GM21528 (cell line): Measurements from ENCODE around the gene MGME1.
A peak's percentile ranks its signal among the peaks of the same experiment; 100 is the strongest.

Experiments
- ATAC-seq: cut with Tn5 transposase; IDR thresholded peaks from one replicate; pipeline ENCODE4 v1.9.1; 2021; ENCODE audit warnings: mild to moderate bottlenecking, moderate library complexity; ENCODE audit not compliant: unreplicated experiment, low FRiP score

The MGME1 gene

DNA sequence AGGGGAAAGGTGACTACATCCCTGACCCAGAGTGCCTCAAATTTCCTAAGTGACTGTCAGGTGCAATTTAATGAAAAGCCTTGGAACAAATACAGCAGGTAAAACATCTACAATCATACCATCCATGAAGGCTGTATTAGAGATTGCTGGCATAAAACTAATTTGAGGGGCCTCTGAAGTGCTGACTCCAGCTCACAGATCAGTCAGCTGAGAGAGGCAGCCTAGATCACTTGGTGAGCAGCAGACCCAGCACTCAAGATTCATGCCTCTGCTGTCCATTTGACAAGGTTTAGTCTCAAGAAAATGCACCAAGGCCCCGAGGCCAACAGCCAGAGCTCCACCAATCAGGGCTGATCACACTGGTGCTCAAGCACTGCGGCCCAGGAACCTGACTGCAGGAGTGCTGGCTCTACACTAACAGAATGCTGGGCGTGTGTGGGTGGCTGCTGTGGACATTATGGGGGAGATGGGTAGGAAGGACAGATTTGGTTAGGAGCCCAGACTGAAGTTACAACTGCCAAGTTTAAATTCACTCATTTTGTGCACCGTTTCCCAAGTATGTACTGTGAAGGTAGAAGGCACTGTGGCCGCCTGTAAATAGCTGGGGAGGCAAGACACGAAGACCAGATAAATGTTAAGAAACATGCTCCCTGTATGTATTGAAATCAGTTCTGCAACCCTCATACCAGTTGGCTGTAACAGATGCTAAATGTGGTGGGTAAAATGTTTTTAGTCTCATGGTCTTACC, 28.4 kb upstream of the MGME1 start:
- ATAC-seq = no peak

GRCh38 chr20:17941087-17941825, 27.6 kb upstream of the MGME1 start:
- ATAC-seq = no peak

DNA sequence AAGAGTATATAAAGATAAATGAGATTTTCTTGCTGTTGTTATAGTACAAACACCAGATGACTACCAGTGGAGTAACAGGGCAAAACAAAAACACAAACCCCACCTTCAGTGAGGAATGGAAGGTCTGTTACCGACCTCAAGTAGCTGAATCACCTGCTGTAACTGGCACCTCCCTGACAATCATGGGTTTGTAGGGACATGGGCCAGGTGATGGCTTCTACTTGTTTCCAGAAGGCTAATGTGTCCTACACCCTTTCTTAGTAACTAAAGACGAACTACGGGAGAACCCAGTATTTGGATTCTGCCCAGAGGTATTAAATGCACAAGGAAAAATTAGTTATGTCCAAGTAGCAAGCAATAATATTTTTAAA, 27.0 kb upstream of the MGME1 start:
- ATAC-seq = no peak

- ATAC-seq = peak; percentile 55
Observed at GRCh38 chr20:17943343-17943742, 25.5 kb upstream of the MGME1 start.

GRCh38 chr20:17944854-17945474, 23.9 kb upstream of the MGME1 start:
- no peak for ATAC-seq

DNA sequence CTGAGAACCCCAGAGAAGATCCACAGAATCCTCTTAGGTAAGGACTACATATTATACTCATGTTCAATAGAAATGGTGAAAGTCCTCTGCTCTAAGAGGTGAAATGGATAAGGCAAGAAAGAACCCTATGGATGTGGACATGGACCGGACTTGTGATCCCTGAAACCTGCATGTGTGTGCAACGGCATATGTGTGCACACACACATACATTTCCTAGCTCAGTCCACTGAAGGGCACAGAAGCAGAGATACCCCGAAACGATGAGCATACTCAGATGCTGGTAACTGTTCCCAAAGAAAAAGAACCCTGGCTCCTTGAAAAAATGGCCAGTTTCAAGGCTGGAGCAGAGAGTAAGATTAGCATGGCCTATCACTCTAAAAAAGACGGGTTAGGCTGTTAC, 22.8 kb upstream of the MGME1 start:
- ATAC-seq = no peak

DNA sequence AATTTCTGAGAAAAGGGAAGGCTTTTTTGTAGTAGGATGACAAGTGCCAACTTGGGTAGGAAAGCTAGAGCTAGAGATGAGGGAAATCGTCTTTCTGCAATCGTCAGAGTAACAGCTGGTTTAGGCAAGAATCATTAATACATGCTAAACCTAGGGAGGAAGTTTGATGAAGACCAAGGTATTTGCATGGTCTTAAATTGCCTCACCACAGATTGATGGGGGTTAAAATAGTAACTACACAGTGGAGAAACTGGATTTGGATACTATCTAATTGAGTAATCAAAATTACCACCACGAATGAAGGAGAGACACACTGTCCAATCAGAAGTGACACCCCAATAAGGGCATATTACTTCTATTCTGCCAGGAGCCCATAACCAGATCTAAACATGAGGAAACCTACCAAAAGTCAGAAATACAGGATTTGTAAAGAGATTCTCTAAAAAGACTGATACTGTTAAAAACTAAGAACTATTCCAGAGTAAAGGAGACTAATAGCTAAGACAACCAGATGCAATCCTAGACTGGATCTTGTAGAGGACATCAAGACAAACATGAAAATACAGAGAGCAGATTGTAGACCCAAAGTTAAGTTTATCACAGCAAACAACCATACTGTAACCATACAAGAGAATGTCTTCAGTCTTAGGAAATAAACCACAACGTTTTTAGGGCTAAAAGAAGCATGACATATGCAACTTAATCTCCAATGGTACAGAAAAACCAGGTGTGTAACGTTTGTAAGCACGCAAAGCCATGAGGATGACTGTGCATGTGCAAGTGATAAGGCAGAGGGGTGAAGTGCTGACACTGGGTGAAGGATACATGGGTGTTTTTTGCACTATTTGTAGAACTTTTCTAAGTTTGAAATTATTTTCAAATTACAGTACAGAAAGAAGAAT, 22.0 kb upstream of the MGME1 start:
- no peak for ATAC-seq

GRCh38 chr20:17947474-17947815, 21.4 kb upstream of the MGME1 start:
- ATAC-seq = no peak

GRCh38 chr20:17948442-17948841, 20.4 kb upstream of the MGME1 start:
- ATAC-seq = no peak

- no peak for ATAC-seq
Observed at GRCh38 chr20:17949899-17950298, 18.9 kb upstream of the MGME1 start.

GRCh38 chr20:17950670-17951069, 18.1 kb upstream of the MGME1 start:
- no peak for ATAC-seq

- ATAC-seq = no peak
Observed at GRCh38 chr20:17951323-17951722, 17.5 kb upstream of the MGME1 start.

GRCh38 chr20:17952692-17953684, 15.8 kb upstream of the MGME1 start:
- no peak for ATAC-seq

- ATAC-seq = no peak
Observed at GRCh38 chr20:17953935-17954334, 14.9 kb upstream of the MGME1 start.

- no peak for ATAC-seq
Observed at GRCh38 chr20:17955302-17955701, 13.5 kb upstream of the MGME1 start.

- no peak for ATAC-seq
Observed at GRCh38 chr20:17956099-17956685, 12.6 kb upstream of the MGME1 start.

- no peak for ATAC-seq
Observed at GRCh38 chr20:17957505-17958363, 11.1 kb upstream of the MGME1 start.
